Lung microvascular endothelial cell (primary cell): ENCODE results near the gene TK1. TPM values are rescaled to one million over a fixed set of nuclear protein-coding genes. Genes with fewer than 3 reads are reported as not detected.
"Not testable (repeated sequence)": the region's sequence is repeated elsewhere in the genome, so short reads cannot be mapped to it uniquely, and the experiment has no call there.

Experiments
- DNase-seq, 2 donors: peaks; one replicate each; pipeline versions ENCODE4 v3.0.0 to v3.0.0-alpha.2; 2010; ENCODE audit warnings: low read depth in 2 of 2
- total RNA-seq: library from RNA; depleted of rRNA; stranded (reverse); fragments of >200 nt; gene quantifications from 2 replicates; pipeline ENCODE4 v1.2.1, GENCODE V29; 2014

TK1 gene
- total RNA-seq, 1 donor from 2014 or later: 23.6 TPM

DNA sequence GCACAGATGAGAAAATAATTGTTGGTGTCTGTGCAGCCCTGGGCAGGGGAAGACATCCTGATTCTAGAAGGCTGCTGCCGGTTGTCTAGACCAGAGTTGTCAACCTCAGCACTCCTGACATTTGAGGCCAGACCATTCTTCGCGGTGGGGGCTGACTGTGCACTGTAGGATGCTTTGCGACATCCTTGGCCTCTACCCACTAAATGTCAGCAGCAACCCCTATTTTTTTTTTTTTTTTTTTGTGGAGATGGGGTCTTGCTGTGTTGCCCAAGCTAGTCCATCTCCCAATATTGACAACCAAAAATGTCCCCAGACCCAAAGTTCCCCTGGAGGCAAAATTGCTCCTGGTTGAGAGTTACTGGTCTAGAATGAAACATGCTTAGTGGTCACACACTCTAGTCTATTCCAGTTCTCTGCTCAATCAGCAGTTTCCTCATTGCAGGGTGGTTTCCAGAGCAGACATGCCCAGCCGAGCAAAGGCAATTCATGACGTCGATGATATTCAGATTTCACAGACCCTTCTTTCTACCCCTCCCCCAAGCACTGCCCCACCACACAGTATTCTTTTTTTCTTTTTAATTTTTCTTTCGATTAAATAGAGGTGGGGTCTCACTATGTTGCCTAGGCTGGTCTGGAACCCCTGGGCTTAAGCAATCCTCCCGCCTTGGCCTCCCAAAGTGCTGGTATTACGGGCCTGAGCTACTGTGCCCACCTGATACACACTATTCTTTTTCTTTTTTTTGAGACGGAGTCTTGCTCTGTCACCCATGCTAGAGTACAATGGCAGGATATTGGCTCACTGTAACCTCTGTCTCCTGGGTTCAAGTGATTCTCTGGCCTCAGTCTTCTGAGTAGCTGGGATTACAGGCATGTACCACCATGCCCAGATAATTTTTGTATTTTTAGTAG, 31.7 kb downstream of the TK1 start:
- no peak for DNase-seq

DNA sequence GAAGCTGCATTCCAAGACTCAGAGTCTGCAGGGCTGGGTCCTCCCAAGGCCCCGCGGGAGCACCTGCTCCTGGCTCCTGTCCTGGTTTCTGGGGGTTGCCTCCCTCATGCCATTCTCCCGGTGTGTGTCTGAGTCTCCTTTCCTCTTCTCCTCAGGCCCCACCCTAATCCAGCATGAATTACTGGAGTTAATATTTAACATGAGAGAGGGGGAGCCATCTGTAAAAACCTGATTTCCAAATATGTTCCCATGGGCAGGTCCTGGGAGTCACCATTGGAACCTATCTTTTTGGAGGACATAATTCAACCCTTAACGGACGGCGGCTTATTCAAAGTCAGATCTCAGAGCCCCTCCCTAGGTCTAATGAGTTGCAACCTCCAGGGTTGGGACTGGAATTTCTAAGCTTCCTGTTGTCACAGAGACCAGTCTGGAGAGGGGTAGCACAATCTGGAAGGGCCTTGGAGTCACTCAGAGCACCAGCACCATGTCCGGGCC, 35.3 kb downstream of the TK1 start:
- no peak for DNase-seq

- no peak for DNase-seq
Observed at GRCh38 chr17:78148286-78149016, 38.4 kb downstream of the TK1 start.

DNA sequence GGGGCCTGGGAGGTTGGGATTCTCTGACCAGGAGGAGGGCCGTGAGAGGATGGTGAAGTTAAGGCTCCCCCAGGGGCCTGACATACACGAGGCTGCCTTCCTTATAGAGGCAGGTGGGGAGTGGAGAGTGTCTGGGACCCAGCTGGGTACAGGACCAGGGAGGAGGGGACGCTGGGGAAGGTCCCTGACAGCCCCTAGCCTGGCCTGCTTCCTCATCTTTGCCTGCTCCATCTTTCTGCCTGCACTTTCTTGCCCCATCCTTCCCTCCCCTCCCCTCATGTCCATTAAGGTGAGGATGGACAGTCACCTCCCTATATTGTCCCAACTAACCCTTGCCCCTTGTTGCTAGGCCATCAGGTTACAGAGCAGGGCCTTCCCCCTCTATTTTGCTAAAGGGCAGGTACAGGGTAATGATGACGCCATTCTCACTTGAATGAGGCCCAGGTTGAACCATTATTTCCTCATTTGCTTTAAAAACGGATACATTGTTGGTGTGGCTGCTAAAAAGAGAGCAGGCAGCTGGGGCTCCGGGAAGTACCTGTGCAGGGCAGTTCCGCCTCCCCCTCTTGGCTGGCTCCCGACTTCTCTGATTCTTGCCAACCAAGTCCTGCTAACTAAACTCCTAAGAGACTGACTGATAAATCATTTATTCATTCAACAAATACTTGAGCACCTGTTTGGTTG, 39.4 kb downstream of the TK1 start:
- DNase-seq: no peak

DNA sequence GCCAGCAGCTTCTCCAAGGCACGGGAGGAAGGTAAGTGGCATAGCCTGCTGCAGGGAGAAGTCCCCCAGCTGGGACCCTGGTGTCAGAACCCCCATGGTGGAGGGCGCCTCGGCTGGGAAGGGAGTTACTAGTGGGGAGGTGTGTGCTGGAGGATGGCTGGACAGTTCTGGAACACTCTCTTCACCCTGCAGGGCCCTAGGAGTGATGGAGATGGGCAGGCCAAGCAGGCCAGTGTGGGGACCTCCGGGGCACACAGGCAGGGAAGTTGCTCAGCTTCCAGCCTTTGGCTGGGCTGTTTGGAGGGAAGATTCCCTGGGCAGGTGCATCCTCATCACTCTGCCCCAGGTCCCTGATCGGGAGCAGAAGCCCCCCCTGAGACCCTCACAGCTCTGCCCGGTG, 40.0 kb downstream of the TK1 start:
- DNase-seq: no peak

- no peak for DNase-seq
Observed at GRCh38 chr17:78146471-78146869, 40.4 kb downstream of the TK1 start.

GRCh38 chr17:78144736-78145641, 41.9 kb downstream of the TK1 start:
- no peak for DNase-seq

GRCh38 chr17:78144147-78144719, 42.6 kb downstream of the TK1 start:
- peak in 1 of 2 donors; percentile 73 for DNase-seq

DNA sequence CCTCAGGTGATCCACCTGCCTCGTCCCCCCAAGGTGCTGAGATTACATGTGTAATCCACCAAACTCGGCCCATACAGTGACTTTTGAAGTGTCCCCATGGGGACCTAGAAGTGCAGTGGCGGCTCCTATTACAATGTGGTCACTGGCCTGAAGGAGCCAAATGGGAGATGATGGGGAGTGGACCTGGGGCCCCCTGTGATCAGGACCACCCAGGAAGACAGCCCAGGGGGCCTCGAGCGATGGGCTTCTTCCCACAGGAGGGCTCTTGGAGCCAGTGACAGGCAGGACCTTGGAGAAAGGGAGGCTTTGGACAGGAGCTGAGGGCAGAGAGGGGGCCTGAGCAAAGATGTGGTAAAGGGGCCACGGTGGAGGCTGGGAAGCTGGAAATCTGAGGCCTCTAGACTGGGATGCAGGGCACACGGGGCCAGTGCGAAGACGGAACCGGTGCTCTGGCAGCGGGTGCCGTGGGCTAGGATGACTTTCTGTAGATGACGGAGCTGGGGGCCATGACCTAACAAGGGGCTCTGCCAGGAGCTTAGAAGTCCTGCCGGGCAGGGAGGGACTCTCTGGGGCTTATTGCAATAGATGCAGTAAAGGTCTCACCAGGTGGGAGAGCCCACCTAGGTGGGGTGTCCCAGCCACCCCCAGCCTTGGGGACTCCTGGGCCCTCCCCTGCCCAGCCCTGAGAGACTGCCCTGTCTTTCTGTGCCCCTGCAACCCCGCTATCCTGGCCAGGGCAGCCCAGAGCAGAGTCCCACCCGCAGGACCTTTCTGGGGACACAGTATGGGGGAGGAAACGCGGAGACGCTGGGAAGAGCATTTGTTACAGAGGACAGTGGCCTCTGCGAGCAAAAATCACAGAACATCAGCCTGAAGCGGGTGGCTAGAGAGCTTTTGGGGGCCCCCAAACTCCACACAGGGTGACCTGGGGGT, 43.4 kb downstream of the TK1 start:
- no peak for DNase-seq

DNA sequence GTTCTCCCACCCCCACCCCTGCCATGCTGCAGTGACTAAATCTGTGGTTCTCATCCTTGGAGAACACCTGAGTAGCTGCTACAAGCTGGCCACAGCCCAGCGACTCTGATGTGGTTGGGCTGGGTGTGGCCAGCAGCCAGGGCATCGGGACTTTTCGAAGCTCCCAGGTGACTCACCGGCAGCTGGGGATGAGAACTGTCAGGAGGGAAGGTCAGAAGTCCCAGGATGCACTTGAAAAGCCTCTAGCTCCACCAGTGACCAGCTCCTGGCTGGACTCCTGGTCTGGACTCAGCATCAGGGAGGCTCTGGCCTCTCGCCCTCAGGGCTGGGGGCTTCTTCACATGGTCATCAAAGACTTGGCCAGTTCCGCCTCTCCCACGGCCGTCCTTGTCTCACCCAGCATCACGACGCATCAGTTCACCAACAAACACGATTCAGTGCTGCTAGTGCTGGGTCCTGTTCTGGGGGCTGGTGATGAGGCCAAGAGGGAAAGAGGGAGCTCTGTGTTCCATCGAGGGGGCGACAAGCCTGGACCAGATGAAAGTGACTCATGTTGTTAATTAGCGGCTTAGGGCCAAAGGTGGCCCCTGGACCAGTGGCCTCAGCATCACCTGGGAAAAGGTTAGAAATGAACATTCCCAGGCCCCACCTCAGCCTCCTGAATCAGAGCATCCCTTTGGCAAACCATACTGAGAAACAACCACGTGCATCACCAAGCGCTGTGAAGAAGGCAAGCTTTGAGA, 44.6 kb downstream of the TK1 start:
- peak; percentile 21 to 42 for DNase-seq

GRCh38 chr17:78141437-78142118, 45.3 kb downstream of the TK1 start:
- peak in 1 of 2 donors; percentile 46 for DNase-seq

DNA sequence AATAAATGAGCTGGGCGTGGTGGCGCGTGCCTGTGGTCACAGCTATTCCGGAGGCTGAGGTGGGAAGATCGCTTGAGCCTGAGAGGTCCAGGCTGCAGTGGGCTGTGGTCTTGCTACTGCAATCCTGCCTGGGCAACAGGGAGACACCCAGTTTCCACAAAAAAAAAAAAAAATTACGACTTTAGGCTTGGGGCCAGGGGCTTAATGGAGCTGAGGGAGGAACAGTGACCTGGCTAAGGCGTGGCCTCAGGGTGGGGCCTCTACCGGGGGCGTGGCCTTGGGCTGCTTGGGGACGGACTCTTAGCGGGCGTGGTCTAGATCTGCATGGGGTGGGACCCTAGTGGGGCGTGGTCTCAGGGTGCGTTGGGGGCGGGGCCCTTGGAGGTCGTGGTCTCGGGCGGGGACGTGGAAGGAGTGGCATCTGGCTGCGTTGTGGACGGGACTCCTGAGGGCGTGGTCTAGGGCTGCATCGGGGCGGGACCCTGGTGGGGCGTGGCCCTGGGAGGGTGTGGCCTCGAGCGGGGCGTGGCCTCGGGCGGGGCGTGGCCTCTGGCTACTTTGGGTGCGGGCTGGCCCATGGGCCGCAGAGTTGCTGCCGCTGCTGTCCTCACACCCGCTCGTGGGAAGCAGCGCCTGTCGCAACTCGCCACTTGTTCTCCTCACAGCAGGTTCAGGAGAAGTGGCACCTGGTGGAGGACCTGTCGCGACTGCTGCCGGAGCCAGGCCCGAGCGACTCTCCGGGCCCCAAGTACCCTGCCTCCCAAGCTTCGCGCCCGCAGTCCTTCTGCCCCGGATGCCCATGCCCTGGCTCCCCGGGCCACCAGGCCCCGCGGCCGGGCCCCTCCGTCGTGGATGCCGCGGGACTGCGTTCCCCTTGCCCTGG, 46.4 kb downstream of the TK1 start:
- DNase-seq: peak; percentile 72 to 97

DNA sequence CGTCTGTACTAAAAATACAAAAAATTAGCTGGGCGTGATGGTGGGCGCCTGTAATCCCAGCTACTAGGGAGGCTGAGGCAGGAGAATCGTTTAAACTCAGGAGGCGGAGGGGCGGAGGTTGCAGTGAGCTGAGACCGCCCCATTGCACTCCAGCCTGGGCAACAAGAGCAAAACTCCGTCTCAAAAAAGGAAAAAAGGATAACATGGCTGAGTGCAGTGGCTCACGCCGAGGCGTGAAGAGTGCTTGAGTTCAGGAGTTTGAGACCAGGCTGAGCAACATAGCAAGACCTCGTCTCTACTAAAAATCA, 47.0 kb downstream of the TK1 start:
- not testable (repeated sequence) for DNase-seq

DNA sequence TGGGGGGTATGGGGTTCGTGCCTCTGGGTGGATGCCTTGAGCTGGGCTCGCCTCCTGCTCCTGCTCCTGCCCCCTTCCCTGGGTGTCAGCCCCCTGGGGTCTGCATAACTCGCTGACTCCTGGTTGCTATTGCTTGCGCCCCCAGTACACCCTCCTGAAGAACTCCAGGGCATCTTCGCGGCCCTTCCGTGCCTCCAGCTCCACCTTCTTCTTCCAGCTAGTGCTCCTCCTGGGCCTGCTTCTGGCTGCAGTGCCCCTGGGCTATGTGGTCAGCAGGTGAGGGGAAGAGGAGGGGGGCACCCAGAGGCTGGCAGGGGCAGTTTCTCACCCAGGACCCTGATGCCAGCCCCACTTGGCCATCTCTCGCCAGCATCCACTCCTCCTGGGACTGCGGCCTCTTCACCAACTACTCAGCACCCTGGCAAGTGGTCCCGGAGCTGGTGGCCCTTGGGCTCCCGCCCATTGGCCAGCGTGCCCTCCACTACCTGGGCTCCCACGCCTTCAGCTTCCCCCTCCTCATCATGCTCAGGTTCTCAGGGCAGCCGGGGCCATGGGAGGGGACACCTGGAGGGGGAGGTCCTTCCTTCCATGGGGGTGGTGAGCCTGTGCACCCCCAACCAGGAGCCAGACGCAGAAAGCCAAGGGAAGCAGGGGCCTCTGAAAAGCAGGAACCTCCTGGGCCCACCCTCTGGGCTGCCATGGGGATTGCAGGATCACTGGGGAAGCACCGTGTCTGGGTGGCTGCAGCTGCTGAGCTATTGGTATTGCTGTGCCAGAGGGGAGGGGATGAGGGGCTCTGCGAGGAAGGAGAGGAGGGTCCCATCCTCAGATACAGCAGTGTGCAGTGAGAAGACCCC, 48.4 kb downstream of the TK1 start:
- no peak for DNase-seq

DNA sequence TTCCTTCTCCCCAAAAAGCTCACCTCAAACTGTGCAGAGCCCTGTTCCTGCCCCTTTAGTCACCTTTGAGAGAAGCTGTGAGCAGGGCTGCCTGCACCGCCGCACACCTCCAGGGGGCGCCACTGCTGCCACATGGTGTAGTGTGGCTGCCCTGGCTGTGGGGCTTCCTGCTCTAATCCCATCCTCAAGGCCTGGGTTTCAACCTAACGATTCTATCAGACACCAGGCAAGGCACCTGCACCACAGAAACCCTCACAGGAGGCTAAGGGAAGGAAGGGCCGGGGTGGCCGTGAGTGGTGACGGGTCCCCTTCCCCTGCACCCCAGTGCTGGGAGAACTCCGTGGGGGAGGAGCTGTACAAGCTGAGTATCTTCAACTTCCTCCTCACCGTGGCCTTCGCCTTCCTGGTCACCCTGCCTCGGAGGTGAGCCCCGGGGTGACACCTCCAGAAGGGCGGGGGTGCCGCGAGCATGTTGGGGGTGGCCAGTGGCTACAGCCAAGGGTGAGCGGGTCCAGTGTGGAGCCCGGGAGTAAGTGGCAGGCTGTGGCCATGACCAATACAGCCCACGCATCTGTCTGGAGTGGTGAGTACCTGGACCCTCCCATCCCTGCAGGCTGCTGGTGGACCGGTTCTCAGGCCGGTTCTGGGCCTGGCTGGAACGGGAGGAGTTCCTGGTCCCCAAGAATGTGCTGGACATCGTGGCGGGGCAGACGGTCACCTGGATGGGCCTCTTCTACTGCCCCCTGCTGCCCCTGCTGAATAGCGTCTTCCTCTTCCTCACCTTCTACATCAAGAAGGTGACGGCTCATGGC, 49.3 kb downstream of the TK1 start:
- DNase-seq: no peak
